Ishikawa (cell line): ENCODE measurements around the gene MEGF9.

Experiments
- CEBPB ChIP-seq: IDR thresholded peaks from 2 replicates; pipeline ENCODE4 v1.6.1; 2012
- CREB1 ChIP-seq: IDR thresholded peaks from 2 replicates; pipeline ENCODE4 v1.6.1; 2012; ENCODE audit warnings: low read depth
- EGR1 ChIP-seq: IDR thresholded peaks from 2 replicates; pipeline ENCODE4 v1.6.1; 2012
- EP300 ChIP-seq: IDR thresholded peaks from 2 replicates; pipeline ENCODE4 v1.6.1; 2012; ENCODE audit warnings: borderline replicate concordance
- FOXM1 ChIP-seq: IDR thresholded peaks from 2 replicates; pipeline ENCODE4 v1.6.1; 2012; ENCODE audit warnings: low read depth, borderline replicate concordance
- NFIC ChIP-seq: IDR thresholded peaks from 2 replicates; pipeline ENCODE4 v1.6.1; 2012
- RAD21 ChIP-seq: IDR thresholded peaks from 2 replicates; pipeline ENCODE4 v1.6.1; 2012; ENCODE audit warnings: low read depth
- REST ChIP-seq: IDR thresholded peaks from 2 replicates; pipeline ENCODE4 v1.6.1; 2012; ENCODE audit warnings: low read depth, mild to moderate bottlenecking
- TAF1 ChIP-seq: IDR thresholded peaks from 2 replicates; pipeline ENCODE4 v1.6.1; 2012; ENCODE audit warnings: low read depth, mild to moderate bottlenecking
- TEAD4 ChIP-seq: IDR thresholded peaks from 2 replicates; pipeline ENCODE4 v1.6.1; 2012
- YY1 ChIP-seq: IDR thresholded peaks from 2 replicates; pipeline ENCODE4 v1.6.1; 2012; ENCODE audit warnings: low read depth
- ZBTB7A ChIP-seq: IDR thresholded peaks from 2 replicates; pipeline ENCODE4 v1.6.1; 2012; ENCODE audit warnings: low read depth
- TF ChIP-seq, protein P1 (sequence below): IDR thresholded peaks from 2 replicates; pipeline ENCODE4 v1.6.1; 2012

GRCh38 chr9:120712539-120713031 lies 1.7 kb downstream of the MEGF9 start:
- TF ChIP-seq EP300 (no peak), NFIC (no peak), REST (no peak), YY1 (no peak), CREB1 (no peak), RAD21 (no peak), CEBPB (no peak), TAF1 (no peak), ZBTB7A (no peak), TEAD4 (no peak), EGR1 (no peak), FOXM1 (no peak)
- TF ChIP-seq, protein P1, sequence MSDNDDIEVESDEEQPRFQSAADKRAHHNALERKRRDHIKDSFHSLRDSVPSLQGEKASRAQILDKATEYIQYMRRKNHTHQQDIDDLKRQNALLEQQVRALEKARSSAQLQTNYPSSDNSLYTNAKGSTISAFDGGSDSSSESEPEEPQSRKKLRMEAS, result no peak
